ENCODE measurements around the gene KCNJ9.

Gene KCNJ9

DNA sequence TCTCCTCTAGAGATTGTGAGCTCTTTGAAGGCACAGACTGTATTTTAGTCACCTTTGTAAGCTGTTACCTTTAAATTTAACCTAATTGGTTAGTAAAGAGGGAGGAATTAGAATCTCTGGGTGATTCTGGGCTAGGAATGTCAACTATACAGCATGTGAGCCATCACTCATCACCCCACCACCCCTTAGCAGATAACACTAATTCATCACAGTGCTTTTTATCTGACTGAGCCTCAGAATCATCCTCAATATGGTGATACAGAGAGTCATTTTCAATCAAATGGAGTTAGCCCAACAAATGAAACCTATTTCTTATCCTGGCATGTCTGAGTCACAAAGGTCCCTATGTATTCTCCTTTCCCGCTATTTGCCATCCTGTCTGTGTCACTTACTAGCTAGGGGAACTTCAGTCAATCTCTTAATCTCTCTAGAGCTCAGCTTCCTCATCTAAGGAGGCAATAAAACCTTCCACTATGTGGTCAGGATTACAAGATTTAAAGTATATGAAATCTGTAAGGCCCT is 24.6 kb upstream of the KCNJ9 start:
- Mint-ChIP-seq H3K27me3 (ENCODE audit: low read depth) (peaks cover 34% of the 10 kb centered on the region), H3K9me3 (no peaks in the 10 kb centered on the region)
- DNase-seq (ENCODE audit: low spot score), result no peak

DNA sequence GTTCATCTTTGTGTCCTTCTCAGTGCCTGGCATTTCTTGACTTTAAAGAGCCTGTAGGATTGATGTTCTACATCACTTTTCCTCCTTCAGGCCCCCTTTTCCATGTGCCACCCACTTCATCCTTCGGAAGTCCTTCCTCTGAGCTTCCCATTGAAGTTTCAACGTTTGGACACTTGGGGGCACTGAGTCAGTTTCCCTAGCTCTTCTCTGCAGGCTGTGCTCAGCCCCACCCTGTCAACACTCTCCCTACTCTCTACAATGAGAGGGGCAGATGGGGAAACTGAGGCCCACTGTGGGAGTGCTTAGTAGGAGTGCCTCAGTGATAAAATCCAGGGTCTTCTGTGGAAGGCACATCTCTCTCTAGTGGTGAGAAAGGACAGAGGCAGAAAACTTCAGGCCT is 23.3 kb upstream of the KCNJ9 start:
- Mint-ChIP-seq H3K9me3 (no peaks in the 10 kb centered on the region), H3K27ac (no peak overlapping the region), H3K4me3 (no peak overlapping the region), H3K27me3 (ENCODE audit: low read depth) (peaks cover 30% of the 10 kb centered on the region), H3K36me3 (ENCODE audit: low read depth) (no peaks in the 10 kb centered on the region), H3K4me1 (ENCODE audit: low read depth) (no peaks in the 10 kb centered on the region)
- DNase-seq (ENCODE audit: low spot score), result no peak

More for the DNA sequence above, 24.6 kb upstream of the KCNJ9 start:
- Mint-ChIP-seq H3K4me3 (no peak overlapping the region), H3K27ac (no peak overlapping the region), H3K4me1 (ENCODE audit: low read depth) (no peaks in the 10 kb centered on the region), H3K36me3 (ENCODE audit: low read depth) (no peaks in the 10 kb centered on the region)

DNA sequence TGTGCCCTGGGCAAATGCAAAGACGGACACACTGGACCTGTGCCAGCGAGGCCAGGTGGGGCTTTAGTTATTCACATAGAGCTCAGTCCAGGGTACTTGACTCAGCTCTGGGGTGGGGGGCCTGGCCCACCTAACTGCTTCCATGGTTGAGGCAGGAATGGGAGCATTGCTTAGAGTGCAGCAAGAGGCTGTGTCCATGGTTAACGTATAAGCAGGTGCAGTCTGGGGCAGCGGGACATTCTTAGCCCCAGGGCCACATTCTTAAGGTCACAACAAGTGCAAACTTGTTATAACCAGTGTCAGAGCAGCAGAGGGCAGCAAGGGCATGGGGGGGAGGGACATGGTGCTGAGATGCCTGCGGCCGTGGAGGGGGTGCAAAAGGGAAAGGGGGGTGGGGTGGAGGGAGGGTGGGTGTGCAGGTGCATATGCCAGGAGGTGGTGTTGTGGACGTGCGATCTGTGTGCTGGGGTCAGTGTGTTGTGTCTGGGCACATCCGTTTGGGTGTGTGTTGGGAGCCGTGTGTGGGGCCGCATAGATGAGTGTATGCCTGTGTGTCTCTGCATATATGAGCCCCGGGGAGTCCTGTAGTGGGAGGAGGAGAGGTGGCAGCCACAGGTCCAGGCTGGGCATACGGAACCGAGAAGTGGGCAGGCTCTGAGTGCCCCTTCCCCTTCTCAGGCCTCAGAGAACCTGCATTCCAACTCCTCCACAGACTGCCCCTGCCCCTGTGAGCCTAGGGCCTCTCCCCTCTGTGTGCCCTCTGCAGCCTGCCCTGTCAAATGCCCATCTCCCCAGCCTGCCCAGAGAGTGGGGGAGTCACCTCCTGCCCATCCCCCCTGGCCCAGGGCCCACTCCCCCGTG is 19.7 kb upstream of the KCNJ9 start:
- H3K4me3 Mint-ChIP-seq, result no peak overlapping the region
- H3K27me3 Mint-ChIP-seq (ENCODE audit: low read depth), result peaks cover 19% of the 10 kb centered on the region
- no peak overlapping the region for H3K27ac Mint-ChIP-seq
- no peaks in the 10 kb centered on the region for H3K9me3 Mint-ChIP-seq
- no peaks in the 10 kb centered on the region for H3K4me1 Mint-ChIP-seq (ENCODE audit: low read depth)
- DNase-seq (ENCODE audit: low spot score), result no peak
- no peaks in the 10 kb centered on the region for H3K36me3 Mint-ChIP-seq (ENCODE audit: low read depth)

DNA sequence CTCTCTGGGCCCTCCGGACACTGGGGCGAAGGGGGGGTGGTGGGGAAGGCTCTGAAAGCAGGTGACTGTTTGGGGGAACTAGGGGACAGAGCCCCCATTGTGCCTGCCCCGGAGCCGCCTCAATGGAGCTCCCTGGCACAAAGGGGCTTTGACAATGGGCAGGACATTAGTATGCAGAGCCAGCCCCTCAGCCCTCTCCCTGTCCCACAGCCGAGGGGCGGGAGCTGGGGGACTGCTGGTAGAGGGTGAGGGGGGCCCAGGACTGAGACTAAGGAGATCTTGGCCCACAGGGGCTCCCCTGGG is 19.2 kb upstream of the KCNJ9 start:
- Mint-ChIP-seq H3K9me3 (no peaks in the 10 kb centered on the region), H3K4me3 (no peak overlapping the region), H3K36me3 (ENCODE audit: low read depth) (no peaks in the 10 kb centered on the region), H3K27ac (no peak overlapping the region), H3K27me3 (ENCODE audit: low read depth) (peaks cover 21% of the 10 kb centered on the region), H3K4me1 (ENCODE audit: low read depth) (no peaks in the 10 kb centered on the region)
- DNase-seq (ENCODE audit: low spot score), result no peak

DNA sequence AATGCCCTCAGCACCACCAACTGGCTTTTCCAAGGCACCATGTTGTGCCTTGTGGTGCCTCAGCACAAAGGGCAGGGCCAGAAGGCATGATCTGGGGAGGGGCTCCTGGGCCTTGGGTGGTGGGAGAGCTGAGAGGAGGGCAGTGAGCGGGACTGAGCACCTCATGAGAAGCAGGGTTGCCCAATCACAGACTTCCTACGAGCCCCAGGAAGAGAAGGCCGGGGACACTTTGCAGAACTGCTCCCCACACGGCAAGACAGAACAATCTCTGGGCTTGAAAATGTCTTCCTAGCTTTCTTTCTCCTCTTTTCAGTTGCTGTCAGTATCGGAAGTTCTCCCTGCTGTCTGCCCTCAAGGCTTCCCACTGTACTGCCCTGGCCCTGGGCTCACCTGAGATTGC is 18.2 kb upstream of the KCNJ9 start:
- peaks cover 28% of the 10 kb centered on the region for H3K27me3 Mint-ChIP-seq (ENCODE audit: low read depth)
- H3K27ac Mint-ChIP-seq, result no peak overlapping the region
- H3K4me1 Mint-ChIP-seq (ENCODE audit: low read depth), result no peaks in the 10 kb centered on the region
- DNase-seq (ENCODE audit: low spot score), result no peak
- H3K4me3 Mint-ChIP-seq, result no peak overlapping the region
- H3K9me3 Mint-ChIP-seq, result no peaks in the 10 kb centered on the region
- H3K36me3 Mint-ChIP-seq (ENCODE audit: low read depth), result no peaks in the 10 kb centered on the region

DNA sequence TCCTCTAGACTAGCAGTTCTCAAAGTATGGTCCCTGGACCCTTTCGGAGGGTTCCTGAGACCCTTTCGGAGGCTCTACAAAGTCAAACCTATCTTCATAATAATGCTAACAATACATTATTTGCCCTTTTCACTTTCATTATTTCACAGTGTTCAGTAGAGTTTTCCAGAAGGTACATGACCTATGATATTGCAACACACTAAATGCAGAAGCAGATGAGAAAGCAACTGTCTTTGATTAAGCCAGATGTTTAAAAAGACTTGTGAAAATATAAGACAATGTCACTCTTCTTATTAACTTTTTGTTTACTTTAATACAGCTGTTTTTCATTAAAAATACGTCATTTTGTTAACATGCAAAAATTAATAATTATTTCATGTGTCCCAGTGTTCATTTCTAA is 17.2 kb upstream of the KCNJ9 start:
- Mint-ChIP-seq H3K4me3 (no peak overlapping the region), H3K27me3 (ENCODE audit: low read depth) (peaks cover 36% of the 10 kb centered on the region), H3K27ac (no peak overlapping the region), H3K36me3 (ENCODE audit: low read depth) (no peaks in the 10 kb centered on the region), H3K4me1 (ENCODE audit: low read depth) (no peaks in the 10 kb centered on the region), H3K9me3 (no peaks in the 10 kb centered on the region)
- no peak for DNase-seq (ENCODE audit: low spot score)

DNA sequence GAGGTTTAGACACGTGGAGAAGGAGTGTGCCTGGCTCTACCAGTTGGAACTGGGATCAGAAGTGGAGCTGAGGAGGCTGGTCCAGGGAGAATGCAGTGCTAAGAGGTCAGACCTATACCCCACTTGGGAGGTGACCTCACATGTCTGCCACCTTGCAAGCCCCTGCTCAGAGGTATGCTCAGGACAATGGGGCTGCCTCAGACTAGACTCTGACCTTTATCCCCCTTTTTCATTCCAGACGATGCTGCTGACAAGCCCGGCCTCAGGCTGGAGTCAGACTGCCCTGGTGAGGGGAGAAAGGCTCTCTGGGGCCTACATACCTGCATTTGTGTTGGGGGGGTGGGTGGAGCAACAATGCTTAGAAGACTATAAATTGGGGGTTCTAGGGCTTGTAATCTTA is 16.6 kb upstream of the KCNJ9 start:
- Mint-ChIP-seq H3K27ac (no peak overlapping the region), H3K4me1 (ENCODE audit: low read depth) (peaks cover 2% of the 10 kb centered on the region), H3K27me3 (ENCODE audit: low read depth) (peaks cover 42% of the 10 kb centered on the region), H3K36me3 (ENCODE audit: low read depth) (no peaks in the 10 kb centered on the region), H3K9me3 (no peaks in the 10 kb centered on the region), H3K4me3 (no peak overlapping the region)
- no peak for DNase-seq (ENCODE audit: low spot score)

DNA sequence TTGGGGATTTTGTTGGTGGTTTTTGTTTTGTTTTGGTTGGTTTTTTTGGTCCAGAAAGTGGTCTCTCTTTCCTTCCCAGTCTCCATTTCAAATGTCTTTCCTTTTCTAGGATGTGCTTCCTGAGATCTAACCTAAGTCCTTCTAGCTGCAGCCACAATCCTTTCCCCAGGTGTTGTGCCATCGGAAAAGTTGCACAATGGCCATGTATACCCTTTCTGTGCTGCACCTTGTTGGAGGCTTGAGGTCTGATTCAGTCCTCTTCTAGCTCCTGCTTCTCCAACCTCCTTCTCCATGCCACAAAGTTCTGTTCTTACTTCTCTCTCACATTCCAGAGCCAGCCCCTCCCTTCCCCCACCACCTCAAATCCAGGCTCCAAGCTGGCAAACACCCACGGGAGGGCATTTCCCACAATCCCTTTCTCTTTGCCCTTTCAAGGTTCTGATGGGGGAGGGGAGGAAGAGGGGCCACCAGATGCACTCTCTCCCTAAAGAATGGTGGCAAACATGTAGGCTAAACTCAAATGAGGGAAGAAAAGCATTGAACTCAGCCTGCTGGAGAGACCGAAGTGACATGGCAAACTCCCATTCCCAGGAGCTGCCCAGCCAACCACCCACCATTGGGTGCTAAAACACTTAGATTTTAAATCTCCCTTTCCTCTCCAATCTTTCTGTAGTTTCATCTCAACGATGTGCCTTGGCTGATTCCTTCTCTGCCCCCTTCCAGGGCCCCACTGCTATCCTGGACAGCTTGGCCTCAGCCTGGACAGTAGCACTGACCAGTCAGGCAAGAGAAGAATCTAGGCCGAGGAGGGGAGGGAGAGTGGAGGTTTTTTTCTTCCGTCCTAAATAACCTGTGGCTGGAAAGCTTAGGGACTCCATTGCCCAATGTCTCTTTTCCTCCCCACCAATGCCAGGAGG is 14.3 kb upstream of the KCNJ9 start:
- H3K27ac Mint-ChIP-seq, result no peak overlapping the region
- H3K4me1 Mint-ChIP-seq (ENCODE audit: low read depth), result peaks cover 15% of the 10 kb centered on the region
- H3K4me3 Mint-ChIP-seq, result no peak overlapping the region
- H3K9me3 Mint-ChIP-seq, result no peaks in the 10 kb centered on the region
- H3K36me3 Mint-ChIP-seq (ENCODE audit: low read depth), result peaks cover 2% of the 10 kb centered on the region
- peaks cover 42% of the 10 kb centered on the region for H3K27me3 Mint-ChIP-seq (ENCODE audit: low read depth)
- DNase-seq (ENCODE audit: low spot score), result no peak

DNA sequence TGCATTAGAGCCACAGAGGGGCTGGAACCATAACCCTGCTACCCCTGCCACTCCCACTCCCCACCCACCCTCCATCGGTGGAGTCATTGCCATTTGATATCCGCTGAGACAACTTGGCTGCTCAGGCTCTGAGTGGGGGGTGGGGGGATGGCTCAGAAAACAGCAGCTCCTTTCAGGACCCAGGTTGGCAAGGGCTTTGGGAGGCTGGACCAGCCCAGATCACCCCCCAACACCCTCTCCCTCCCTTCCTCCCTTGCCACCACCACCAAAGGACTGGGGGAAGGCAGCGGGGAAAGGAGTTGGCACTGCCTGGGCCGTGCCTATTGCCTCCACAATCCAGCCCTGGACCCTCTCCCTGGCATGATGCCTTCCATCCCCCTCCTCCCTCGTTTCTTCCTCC is 13.1 kb upstream of the KCNJ9 start:
- Mint-ChIP-seq H3K9me3 (no peaks in the 10 kb centered on the region), H3K4me3 (no peak overlapping the region), H3K4me1 (ENCODE audit: low read depth) (peaks cover 15% of the 10 kb centered on the region), H3K36me3 (ENCODE audit: low read depth) (peaks cover 2% of the 10 kb centered on the region), H3K27ac (no peak overlapping the region), H3K27me3 (ENCODE audit: low read depth) (peaks cover 42% of the 10 kb centered on the region)
- no peak for DNase-seq (ENCODE audit: low spot score)

DNA sequence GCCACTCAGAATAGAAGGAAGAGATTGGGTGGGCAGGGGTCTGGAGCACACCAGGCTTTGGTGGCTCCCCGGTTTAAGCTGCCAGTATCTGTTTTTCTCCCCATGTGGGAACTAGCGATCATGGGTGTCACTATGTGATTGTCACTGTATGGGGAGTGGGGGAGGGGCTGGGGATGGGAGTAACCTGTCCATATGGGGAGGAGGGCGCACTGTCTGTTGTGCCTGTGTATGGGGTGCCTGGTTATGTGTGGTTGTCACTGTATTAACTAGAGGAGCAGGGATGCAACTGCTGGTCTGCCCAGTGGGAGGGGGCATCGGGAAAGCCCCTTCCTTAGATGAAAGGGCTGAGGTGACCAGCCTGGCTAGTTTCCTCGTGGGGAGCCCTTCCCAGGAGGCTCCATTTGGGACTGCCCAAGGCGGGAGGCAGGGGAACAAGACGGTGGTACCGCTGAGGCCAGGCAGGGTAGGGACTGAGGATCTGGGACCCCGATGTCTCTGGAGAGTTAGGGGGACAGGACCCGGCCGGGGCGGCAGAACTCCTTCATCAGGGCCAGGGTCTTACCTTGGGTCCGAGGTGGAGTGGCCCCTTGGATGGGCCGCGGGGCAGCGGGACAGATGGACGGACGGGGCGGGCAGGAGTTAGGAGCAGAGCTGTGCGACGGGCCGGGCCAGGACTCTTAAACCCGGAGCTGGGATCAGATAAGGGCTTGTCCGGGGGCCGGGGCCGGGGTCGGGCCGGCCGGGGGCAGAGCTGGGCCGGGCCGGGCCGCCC is 11.7 kb upstream of the KCNJ9 start, which contains the start of gene KCNJ10:
KCNJ10 (minus strand) TSS at position 701 of the 772 bp plus-strand sequence. CDS start 27,628 bp downstream, outside the sequence.
- DNase-seq (ENCODE audit: low spot score), result no peak
- peaks cover 15% of the 10 kb centered on the region for H3K4me1 Mint-ChIP-seq (ENCODE audit: low read depth)
- H3K9me3 Mint-ChIP-seq, result no peaks in the 10 kb centered on the region
- no peak within 1 kb of the TSS for H3K27ac Mint-ChIP-seq
- peaks cover 40% of the 10 kb centered on the region for H3K27me3 Mint-ChIP-seq (ENCODE audit: low read depth)
- peak within 1 kb of the TSS; percentile 83 for H3K4me3 Mint-ChIP-seq
- peaks cover 2% of the 10 kb centered on the region for H3K36me3 Mint-ChIP-seq (ENCODE audit: low read depth)

DNA sequence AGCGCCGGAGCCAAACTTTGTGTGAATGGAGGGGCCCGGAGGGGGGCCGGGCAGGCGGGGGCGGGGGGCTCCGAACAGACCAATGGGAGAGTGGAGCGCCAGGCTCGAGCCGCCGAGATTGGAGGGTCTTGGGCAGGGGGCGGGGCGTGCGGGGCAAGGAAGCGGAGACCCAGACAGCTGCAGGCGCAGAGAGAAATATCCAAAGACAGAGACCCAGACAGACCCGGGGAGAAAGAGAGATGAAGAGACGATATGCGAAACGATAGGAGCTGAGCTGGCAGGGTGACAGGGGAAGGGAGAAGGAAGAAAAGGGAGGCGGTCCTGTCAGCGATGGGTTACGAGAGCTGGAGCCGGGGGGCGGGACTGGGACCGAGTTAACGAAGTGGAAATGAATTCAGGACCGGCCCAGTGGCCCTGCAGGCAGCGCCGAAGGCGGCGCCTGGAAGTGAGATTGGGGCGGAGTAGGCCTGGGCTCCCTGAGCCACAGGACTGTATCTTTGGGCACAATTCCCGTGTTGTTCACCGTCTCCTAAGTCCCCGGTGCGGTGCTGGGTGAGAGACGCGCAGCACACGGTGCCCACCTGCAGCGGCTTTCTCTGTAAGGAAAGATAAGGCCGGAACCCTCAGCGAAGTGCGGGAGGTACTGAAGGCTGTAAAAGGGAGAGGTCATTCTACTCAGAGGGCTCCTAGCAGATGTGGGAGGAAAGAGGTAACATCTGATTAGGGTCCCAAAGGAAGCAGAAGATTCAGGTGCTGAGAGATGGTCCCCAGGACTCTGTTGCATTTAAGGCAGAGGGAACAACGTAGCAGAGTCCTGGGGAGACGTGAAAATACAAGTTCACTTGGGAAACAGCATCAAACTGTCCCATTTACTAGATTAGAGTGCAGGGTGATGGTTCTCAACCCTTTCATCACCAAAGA is 10.8 kb upstream of the KCNJ9 start:
- peaks cover 15% of the 10 kb centered on the region for H3K4me1 Mint-ChIP-seq (ENCODE audit: low read depth)
- no peaks in the 10 kb centered on the region for H3K9me3 Mint-ChIP-seq
- peaks cover 2% of the 10 kb centered on the region for H3K36me3 Mint-ChIP-seq (ENCODE audit: low read depth)
- peak overlapping the region; percentile 83 for H3K4me3 Mint-ChIP-seq
- H3K27me3 Mint-ChIP-seq (ENCODE audit: low read depth), result peaks cover 42% of the 10 kb centered on the region
- H3K27ac Mint-ChIP-seq, result no peak overlapping the region
- peak; percentile 40 for DNase-seq (ENCODE audit: low spot score)

DNA sequence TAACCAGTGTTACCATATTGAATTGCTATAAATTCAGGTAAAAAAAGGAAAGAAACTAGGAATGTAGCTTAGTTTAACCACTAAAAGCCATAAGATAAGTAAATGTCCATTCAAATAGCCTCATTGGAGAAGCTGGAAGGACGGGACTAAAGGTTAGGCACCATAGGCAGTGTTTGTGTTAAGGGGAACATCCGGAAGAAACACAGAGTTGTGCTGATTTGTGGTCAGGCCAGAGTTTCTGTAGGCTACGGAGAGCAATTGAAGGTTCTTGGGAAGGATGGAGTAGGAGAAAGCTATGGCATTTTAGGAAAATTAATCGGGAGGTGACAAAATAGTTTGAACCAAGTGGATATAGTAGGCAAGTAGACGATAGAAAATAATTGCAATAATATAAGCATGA is 10.0 kb upstream of the KCNJ9 start:
- no peak overlapping the region for H3K4me3 Mint-ChIP-seq
- peaks cover 35% of the 10 kb centered on the region for H3K27me3 Mint-ChIP-seq (ENCODE audit: low read depth)
- no peaks in the 10 kb centered on the region for H3K9me3 Mint-ChIP-seq
- no peak overlapping the region for H3K27ac Mint-ChIP-seq
- peaks cover 15% of the 10 kb centered on the region for H3K4me1 Mint-ChIP-seq (ENCODE audit: low read depth)
- no peak for DNase-seq (ENCODE audit: low spot score)
- H3K36me3 Mint-ChIP-seq (ENCODE audit: low read depth), result peaks cover 2% of the 10 kb centered on the region

DNA sequence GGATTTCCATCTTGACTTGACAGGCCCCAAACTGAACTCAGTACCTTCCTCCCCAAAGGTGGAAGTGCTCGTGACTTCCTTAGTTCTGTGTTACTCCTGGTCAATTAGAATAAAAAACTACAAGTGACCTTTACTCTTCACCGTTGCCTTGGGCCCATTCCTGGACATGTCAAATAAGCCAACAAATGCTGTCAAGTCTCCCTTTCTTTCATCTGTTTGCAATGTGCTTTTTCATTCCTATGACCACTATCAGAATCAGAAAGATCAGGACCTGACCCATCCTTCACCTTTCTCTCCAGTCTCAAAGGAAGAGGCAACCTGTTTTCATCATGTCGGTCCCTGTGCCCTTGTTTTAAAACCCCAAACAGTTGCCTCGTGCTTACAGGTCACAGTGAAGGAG is 6.5 kb upstream of the KCNJ9 start:
- DNase-seq (ENCODE audit: low spot score), result no peak
- Mint-ChIP-seq H3K9me3 (no peaks in the 10 kb centered on the region), H3K4me1 (ENCODE audit: low read depth) (peaks cover 17% of the 10 kb centered on the region), H3K27ac (no peak overlapping the region), H3K4me3 (no peak overlapping the region), H3K36me3 (ENCODE audit: low read depth) (peaks cover 2% of the 10 kb centered on the region), H3K27me3 (ENCODE audit: low read depth) (peaks cover 22% of the 10 kb centered on the region)

Data from T-helper 2 cell treated with Interferon-gamma antibody and Interleukin-4, amounts not matched to agents 5 μg/mL and 100 μg/mL, for 36 hours (primary cell).